Neural cell (in vitro differentiated cells): ENCODE measurements around the gene MTREX.

Source experiments
- EP300 ChIP-seq: fragments of 450-650 bp; conservative IDR thresholded peaks from 2 replicates; pipeline ENCODE4 v1.6.1; 2014; ENCODE audit warnings: antibody characterized with exemption, mild to moderate bottlenecking, moderate library complexity; ENCODE audit not compliant: poor library complexity, severe bottlenecking
- EZH2 ChIP-seq: fragments of 200-600, 300-800 bp; shearing (Covaris generic), sonication (generic); IDR thresholded peaks from 2 replicates; pipeline ENCODE4 v1.6.1; 2014; ENCODE audit warnings: antibody characterized with exemption, low read length, borderline replicate concordance, mild to moderate bottlenecking; ENCODE audit not compliant: insufficient read depth, poor library complexity, severe bottlenecking
- MXI1 ChIP-seq: fragments of 450-650 bp; conservative IDR thresholded peaks from 2 replicates; pipeline ENCODE4 v1.6.1; 2014; ENCODE audit warnings: antibody characterized with exemption, mild to moderate bottlenecking; ENCODE audit not compliant: poor library complexity, severe bottlenecking
- POLR2AphosphoS5 ChIP-seq: IDR thresholded peaks from 2 replicates; pipeline ENCODE4 v1.6.1; 2012
- RAD21 ChIP-seq: fragments of 450-650 bp; conservative IDR thresholded peaks from 2 replicates; pipeline ENCODE4 v1.6.1; 2014; ENCODE audit warnings: antibody characterized with exemption, mild to moderate bottlenecking, moderate library complexity
- TAF1 ChIP-seq: IDR thresholded peaks from 2 replicates; pipeline ENCODE4 v1.6.1; 2012; ENCODE audit warnings: low read depth
- TF ChIP-seq, protein P1 (sequence below): fragments of 450-650 bp; IDR thresholded peaks from 2 replicates; pipeline ENCODE4 v1.5.1; 2014; ENCODE audit warnings: antibody characterized with exemption, mild to moderate bottlenecking, moderate library complexity; ENCODE audit not compliant: poor library complexity, severe bottlenecking
- TF ChIP-seq, protein P2 (sequence below): IDR thresholded peaks from 2 replicates; pipeline ENCODE4 v1.6.1; 2012; ENCODE audit warnings: borderline replicate concordance

DNA sequence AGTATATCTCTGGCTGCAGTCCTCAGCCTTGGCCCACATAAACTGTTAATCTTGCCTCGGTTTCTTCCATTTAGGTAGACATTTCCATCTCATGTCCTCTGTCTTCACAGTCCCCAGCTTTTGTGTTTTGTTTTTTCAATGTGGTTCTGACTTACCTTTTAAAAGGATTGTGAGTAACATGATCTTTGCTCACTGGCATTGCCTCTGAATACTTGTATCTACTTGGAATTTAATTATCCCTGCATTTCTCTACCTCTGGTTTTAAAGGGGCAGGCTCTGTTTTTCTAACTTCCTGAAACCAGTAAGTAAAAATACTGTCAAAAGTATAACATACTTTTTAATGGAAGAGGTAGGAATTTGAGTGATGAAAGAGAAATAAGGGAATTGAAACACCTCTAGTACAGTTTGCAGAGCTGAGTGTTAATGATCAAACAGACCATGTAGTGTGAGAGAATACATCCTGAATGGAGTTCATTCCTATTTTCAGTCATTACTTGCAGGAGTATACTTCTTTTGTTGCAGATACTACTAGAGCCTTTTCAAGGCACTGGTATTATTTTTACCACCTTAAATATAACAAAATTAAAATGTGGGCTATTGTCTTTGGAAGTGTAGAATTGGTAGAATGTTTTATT, 62.6 kb downstream of the MTREX start:
- no peak for TF ChIP-seq TAF1
- TF ChIP-seq, protein P1, sequence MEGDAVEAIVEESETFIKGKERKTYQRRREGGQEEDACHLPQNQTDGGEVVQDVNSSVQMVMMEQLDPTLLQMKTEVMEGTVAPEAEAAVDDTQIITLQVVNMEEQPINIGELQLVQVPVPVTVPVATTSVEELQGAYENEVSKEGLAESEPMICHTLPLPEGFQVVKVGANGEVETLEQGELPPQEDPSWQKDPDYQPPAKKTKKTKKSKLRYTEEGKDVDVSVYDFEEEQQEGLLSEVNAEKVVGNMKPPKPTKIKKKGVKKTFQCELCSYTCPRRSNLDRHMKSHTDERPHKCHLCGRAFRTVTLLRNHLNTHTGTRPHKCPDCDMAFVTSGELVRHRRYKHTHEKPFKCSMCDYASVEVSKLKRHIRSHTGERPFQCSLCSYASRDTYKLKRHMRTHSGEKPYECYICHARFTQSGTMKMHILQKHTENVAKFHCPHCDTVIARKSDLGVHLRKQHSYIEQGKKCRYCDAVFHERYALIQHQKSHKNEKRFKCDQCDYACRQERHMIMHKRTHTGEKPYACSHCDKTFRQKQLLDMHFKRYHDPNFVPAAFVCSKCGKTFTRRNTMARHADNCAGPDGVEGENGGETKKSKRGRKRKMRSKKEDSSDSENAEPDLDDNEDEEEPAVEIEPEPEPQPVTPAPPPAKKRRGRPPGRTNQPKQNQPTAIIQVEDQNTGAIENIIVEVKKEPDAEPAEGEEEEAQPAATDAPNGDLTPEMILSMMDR: no peak
- no peak for TF ChIP-seq EP300
- TF ChIP-seq POLR2AphosphoS5: no peak
- TF ChIP-seq RAD21: no peak
- TF ChIP-seq, protein P2, sequence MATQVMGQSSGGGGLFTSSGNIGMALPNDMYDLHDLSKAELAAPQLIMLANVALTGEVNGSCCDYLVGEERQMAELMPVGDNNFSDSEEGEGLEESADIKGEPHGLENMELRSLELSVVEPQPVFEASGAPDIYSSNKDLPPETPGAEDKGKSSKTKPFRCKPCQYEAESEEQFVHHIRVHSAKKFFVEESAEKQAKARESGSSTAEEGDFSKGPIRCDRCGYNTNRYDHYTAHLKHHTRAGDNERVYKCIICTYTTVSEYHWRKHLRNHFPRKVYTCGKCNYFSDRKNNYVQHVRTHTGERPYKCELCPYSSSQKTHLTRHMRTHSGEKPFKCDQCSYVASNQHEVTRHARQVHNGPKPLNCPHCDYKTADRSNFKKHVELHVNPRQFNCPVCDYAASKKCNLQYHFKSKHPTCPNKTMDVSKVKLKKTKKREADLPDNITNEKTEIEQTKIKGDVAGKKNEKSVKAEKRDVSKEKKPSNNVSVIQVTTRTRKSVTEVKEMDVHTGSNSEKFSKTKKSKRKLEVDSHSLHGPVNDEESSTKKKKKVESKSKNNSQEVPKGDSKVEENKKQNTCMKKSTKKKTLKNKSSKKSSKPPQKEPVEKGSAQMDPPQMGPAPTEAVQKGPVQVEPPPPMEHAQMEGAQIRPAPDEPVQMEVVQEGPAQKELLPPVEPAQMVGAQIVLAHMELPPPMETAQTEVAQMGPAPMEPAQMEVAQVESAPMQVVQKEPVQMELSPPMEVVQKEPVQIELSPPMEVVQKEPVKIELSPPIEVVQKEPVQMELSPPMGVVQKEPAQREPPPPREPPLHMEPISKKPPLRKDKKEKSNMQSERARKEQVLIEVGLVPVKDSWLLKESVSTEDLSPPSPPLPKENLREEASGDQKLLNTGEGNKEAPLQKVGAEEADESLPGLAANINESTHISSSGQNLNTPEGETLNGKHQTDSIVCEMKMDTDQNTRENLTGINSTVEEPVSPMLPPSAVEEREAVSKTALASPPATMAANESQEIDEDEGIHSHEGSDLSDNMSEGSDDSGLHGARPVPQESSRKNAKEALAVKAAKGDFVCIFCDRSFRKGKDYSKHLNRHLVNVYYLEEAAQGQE: no peak
- no peak for TF ChIP-seq MXI1
- no peak for TF ChIP-seq EZH2
